ENCODE results near the gene SOCS6.

Gene SOCS6

DNA sequence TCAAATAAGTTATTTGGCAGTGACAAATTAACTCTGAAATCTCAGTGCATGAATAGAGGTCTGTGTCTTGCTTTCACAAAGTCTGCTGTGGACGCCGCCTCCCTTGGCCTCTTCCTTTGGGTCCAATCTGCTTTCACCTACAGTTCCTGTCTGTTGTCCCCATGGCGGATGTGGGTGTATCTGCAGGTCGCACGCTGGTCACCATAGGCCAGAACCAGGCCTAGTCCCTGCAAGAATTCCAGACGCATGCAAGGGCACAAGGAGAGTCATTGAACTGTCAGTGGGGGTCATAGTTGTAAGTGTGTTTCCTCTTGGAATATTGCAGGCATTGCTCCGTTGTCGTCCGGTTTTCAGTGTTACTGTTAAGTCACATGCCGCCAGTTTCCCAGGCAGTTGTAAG, 7.4 kb downstream of the SOCS6 start:
- H3K4me3 ChIP-seq (ENCODE audit: low read depth, low read length) = no peak overlapping the region
- in situ Hi-C loops (cut with HindIII; ENCODE audit: low pct_ligation_motif_present, low sequenced_read_pairs) = no loop called here
- H3K36me3 ChIP-seq (replicated peaks) = no peaks in the 10 kb centered on the region
- no peaks in the 10 kb centered on the region for H3K27me3 ChIP-seq (replicated peaks)
- no peak for DNase-seq
- no peak overlapping the region for H3K27ac ChIP-seq
- TF ChIP-seq, protein P1, sequence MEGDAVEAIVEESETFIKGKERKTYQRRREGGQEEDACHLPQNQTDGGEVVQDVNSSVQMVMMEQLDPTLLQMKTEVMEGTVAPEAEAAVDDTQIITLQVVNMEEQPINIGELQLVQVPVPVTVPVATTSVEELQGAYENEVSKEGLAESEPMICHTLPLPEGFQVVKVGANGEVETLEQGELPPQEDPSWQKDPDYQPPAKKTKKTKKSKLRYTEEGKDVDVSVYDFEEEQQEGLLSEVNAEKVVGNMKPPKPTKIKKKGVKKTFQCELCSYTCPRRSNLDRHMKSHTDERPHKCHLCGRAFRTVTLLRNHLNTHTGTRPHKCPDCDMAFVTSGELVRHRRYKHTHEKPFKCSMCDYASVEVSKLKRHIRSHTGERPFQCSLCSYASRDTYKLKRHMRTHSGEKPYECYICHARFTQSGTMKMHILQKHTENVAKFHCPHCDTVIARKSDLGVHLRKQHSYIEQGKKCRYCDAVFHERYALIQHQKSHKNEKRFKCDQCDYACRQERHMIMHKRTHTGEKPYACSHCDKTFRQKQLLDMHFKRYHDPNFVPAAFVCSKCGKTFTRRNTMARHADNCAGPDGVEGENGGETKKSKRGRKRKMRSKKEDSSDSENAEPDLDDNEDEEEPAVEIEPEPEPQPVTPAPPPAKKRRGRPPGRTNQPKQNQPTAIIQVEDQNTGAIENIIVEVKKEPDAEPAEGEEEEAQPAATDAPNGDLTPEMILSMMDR (IDR thresholded peaks at IDR 0.05; ENCODE audit: low read depth, low read length, missing control alignments) = no peak

DNA sequence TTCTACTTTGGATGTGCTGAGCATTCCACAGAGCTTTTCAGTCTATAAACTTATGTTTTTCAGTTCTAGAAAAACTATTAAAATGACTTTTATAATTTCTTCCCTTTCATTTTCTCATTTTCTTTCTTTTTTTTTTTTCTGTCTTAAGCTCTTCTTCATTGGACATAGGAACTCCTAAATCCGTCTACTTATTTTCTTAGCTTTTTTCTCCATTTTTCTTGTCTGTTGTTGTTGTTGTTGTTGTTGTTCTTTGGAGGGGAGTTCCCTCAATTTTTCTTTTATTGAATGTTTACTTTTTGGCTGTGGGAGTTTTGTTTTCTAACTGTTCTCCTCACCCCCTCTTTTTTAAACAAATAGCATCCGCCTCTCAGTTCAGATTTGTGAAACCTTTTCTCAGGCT, 7.9 kb downstream of the SOCS6 start:
- H3K4me3 ChIP-seq (ENCODE audit: low read depth, low read length) = no peak overlapping the region
- H3K36me3 ChIP-seq (replicated peaks) = no peaks in the 10 kb centered on the region
- DNase-seq = no peak
- TF ChIP-seq, protein P1 (IDR thresholded peaks at IDR 0.05; ENCODE audit: low read depth, low read length, missing control alignments) = no peak
- H3K27me3 ChIP-seq (replicated peaks) = no peaks in the 10 kb centered on the region
- in situ Hi-C loops (cut with HindIII; ENCODE audit: low pct_ligation_motif_present, low sequenced_read_pairs) = no loop called here
- H3K27ac ChIP-seq = no peak overlapping the region

DNA sequence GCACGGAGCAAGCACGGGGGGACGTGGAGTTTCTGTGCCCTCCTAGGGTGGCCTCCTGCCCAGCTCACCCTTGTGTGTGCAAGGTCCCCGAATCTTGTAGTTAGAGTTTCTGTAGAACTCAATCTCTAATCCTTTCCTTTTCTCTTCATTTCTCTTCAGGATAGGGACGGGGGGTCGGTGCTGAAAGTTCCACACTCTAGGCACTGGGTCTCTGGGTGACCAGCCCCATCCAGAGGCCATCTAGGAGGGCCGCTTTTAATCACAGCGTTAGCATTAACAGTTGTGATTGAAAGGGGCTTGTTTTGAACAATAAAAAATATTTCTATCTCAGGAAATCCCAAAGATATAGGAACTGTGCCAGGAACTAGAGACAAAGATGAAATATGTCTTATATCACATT, 10.5 kb downstream of the SOCS6 start:
- Histone ChIP-seq H3K27ac (no peak overlapping the region), H3K27me3 (replicated peaks) (no peaks in the 10 kb centered on the region), H3K36me3 (replicated peaks) (no peaks in the 10 kb centered on the region), H3K4me3 (ENCODE audit: low read depth, low read length) (no peak overlapping the region)
- in situ Hi-C loops (cut with HindIII; ENCODE audit: low pct_ligation_motif_present, low sequenced_read_pairs) = no loop called here
- TF ChIP-seq, protein P1 (IDR thresholded peaks at IDR 0.05; ENCODE audit: low read depth, low read length, missing control alignments) = no peak
- DNase-seq = no peak

DNA sequence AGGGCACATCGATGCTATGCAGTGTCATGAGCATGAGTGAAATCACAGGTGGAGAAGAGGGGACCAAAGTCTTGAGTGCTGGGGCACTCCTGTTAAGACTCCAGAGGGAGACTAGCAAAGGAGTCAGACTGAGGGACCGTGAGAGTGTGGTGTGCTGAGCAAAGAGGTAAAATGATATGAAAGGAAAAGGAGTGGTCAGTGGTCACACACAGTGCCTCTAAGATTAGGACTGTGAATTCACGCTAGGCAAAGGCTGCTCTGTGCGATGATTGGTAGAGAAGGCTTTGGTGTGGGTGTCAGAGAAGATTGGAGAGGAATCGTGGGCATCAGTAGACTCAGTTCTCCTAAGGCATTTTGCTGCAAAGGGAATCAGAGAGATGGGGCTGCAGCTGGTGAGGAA, 12.8 kb downstream of the SOCS6 start:
- in situ Hi-C loops (cut with HindIII; ENCODE audit: low pct_ligation_motif_present, low sequenced_read_pairs) = no loop called here
- H3K36me3 ChIP-seq (replicated peaks) = no peaks in the 10 kb centered on the region
- no peaks in the 10 kb centered on the region for H3K27me3 ChIP-seq (replicated peaks)
- TF ChIP-seq, protein P1 (IDR thresholded peaks at IDR 0.05; ENCODE audit: low read depth, low read length, missing control alignments) = no peak
- H3K27ac ChIP-seq = no peak overlapping the region
- no peak overlapping the region for H3K4me3 ChIP-seq (ENCODE audit: low read depth, low read length)
- no peak for DNase-seq

DNA sequence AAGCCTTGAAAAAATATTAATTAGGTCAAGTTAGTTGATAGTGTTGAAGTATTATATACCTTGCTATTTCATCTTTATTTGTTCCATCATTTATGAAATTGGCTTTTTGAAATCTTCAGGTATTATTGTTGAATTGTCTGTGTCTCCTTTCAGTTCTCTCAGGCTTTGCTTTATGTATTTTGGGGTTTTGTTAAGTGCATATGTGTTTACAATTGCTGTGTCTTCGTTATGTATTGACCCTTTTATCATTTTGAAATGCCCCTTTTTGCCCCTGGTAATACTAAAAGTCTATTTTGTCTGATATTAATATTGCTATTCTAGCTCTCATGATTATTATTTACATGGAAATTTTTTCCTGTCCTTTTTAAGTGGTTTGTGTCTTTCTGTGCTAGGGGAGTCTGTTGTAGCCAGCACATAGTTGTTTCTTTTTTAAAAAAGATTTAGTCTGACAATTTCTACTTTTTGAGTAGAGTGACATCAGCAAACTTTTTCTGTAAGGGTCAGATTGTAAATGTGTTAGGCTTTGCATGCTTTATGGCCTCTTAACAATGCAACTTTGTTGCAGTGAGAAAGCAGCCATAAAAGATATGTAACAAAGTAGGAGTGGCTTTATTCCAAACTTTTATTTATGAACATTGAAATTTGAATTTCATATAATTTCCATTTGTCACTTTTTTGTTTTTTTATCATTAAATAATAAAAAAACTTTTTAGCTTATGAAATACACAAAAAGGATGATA, 19.9 kb downstream of the SOCS6 start:
- H3K27me3 ChIP-seq (replicated peaks) = no peaks in the 10 kb centered on the region
- H3K4me3 ChIP-seq (ENCODE audit: low read depth, low read length) = no peak overlapping the region
- no peaks in the 10 kb centered on the region for H3K36me3 ChIP-seq (replicated peaks)
- no peak overlapping the region for H3K27ac ChIP-seq
- in situ Hi-C loops (cut with HindIII; ENCODE audit: low pct_ligation_motif_present, low sequenced_read_pairs) = no loop called here
- TF ChIP-seq, protein P1 (IDR thresholded peaks at IDR 0.05; ENCODE audit: low read depth, low read length, missing control alignments) = no peak
- DNase-seq = no peak
